HG02970 (cell line): Measurements from ENCODE around the gene JCHAIN.
"Not testable (repeated sequence)": the region's sequence is repeated elsewhere in the genome, so short reads cannot be mapped to it uniquely, and the experiment has no call there.

Experiments used
- ATAC-seq: cut with Tn5 transposase; IDR thresholded peaks from one replicate; pipeline ENCODE4 v1.9.1; 2021; ENCODE audit warnings: mild to moderate bottlenecking, moderate library complexity, moderate number of reproducible peaks; ENCODE audit not compliant: unreplicated experiment, low FRiP score

Gene JCHAIN

DNA sequence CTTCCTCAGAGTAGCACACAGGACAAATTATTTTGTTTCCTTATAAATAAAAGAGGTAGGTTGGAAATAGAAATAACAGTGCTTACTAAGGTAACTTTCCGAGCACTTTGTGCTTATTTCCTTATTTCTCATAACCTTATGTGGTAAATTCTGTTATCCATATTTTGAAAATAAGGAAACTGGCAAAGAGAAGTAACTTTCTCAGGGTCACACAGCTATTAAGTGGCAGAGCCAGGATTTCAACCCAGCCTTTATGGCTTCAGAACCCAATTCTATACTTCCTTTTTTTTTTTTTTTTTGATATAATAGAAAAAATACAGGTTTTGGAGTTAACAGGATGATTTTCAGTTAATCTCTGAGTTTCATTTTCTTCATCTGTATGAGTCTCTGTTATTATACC lies 25.4 kb upstream of the JCHAIN start:
- ATAC-seq, result no peak

DNA sequence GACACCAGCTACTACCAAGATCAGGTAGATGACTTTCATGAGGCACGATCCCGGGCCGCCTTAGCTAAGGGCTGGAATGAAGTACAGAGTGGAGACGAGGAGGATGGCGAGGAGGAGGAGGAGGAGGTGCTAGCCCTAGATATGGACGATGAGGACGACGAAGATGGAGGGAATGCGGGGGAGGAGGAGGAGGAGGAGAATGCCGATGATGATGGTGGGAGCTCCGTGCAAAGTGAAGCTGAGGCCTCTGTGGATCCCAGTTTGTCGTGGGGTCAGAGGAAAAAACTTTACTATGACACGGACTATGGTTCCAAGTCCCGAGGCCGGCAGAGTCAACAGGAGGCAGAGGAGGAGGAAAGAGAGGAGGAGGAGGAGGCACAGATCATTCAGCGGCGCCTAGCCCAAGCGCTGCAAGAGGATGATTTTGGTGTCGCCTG lies 22.5 kb upstream of the JCHAIN start:
- ATAC-seq, result no peak

DNA sequence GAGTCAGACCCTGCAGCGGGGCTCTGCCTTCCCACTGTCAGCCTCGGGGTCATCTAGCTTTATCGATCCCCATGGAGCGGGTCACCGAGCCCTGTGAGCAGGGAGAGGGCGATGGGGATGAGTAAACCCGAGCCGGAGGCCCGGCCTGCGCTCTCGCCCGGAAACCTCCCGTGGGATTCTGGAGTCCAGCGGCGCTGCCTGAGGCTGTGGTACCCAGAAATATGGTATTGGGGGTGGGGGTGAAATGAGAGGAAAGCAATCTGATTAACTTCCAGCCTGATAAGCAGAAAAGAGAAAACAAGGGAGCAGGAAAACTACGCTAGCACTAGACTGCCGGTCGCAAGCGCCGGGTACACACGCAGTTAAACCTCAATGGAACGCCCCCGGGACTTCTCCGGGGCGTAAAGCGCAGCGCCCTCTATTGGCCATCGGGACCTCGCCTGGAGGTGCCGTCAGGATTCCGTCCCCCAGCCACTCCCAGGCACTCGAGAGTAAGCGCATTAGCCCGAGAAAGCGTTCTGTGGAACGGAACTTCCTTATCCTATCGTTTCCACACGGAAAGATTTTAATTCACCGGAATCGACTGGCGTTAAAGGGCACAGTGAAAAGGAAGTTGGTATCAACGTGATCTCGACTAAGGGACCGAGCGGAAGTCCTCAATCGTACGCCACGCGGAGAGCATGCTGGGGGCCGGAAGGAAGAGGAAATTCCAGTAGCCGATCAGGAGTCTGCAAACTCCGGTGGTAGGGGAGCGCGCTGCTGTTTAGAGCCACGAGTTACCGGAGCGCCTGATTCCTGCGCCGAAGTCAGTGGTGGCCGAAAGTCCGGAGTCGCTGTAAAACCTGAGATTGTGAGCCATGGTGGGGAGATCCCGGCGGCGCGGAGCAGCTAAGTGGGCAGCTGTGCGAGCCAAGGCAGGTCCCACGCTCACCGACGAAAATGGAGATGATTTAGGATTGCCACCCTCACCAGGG lies 21.8 kb upstream of the JCHAIN start, which contains the start of gene UTP3:
Gene UTP3, plus strand, starts transcription at position 712 of the 974 bp plus-strand sequence. Its CDS starts 146 bp downstream, at position 858.
- ATAC-seq, result peak; percentile 97

DNA sequence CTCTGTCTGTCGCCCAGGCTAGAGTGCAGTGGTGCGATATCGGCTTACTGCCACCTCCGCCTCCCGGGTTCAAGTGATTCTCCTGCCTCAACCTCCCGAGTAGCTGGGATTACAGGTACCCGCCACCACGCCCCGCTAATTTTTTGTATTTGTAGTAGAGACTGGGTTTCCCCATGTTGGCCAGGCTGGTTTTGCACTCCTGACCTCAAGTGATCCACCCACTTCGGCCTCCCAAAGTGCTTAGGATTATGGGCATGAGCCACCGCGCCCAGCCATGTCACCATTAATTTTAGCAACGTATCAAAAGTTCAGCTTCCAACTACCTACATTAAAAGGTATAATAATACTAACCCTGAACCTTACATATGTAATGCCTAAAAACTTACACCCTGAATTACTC lies 21.1 kb upstream of the JCHAIN start:
- ATAC-seq, result peak; percentile 3

DNA sequence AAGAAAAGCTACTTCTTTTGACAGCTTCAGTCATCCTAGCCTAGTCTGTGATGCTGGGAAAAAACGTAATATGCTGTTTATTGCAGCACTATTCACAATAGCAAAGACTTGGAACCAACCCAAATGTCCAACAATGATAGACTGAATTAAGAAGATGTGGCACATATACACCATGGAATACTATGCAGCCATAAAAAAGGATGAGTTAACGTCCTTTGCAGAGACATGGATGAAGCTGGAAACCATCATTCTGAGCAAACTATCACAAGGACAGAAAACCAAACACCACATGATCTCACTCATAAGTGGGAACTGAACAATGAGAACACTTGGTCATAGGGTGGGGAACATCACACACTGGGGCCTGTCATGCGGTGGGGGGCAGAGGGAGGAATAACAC lies 15.8 kb upstream of the JCHAIN start:
- not testable (repeated sequence) for ATAC-seq

DNA sequence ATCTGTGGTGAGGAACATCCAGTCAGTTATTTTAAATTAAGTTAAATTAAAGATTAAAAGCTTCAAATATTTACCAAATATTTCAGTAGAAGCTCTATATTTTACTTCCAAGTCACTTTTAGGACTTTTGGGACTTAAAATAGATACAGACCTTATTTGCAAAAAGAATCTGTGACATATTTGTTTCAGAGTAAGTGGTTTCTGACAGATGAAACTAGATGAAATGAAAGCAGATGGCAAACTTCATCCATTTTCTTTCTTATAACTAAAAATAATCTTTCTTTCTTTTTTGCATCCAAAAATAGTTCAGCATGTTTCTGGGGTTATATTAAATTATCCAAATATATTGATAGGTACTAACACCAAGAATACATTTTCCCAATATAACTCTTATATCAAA lies 15.4 kb upstream of the JCHAIN start:
- ATAC-seq, result no peak

DNA sequence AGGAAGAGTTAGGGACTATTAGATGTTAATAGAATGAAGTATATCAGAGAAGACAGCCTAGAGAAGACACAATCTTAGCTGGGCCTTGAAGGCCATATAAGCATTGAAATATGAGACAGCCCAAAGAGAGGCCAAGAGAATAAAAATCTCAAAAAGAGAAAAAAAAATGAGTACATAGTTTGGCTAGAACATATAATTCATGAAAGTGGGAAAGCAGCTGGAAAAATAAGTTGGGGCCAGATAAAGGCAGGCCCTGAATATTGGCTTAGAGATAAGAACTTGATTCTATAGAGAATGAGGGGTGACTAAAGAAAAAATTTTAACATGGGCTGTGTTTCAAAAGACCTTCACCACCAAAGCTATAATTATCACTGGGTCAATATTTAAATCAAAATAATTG lies 14.6 kb upstream of the JCHAIN start:
- no peak for ATAC-seq

DNA sequence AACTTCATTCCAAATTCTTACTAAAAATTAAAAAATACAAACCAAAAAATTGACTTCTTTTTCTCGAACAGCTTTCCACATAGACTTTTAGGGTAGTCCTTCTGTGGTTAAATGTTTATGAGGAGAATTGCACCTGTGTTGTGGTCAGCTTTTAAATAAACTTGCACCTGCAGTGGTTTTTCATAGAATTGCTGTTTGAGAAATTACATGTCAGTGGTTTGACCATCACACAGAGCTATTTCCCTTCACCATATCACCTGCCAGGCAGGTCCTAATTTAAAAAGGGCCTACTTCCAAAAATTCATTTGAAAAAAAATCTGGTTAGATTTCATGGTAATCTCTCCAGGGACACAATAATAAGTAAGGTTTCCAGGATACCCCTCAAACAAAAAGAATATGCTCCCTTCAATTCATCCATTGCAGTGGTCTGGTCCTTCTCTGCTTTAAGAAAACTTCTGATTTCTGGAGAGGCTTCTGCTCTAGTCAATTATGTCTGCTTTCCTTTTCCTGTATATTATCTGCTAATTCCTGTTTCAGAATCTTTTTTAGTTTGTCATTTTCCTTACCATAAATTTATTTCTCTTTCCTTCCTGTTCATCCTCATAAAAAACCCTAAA lies 12.2 kb upstream of the JCHAIN start:
- ATAC-seq, result peak; percentile 66

DNA sequence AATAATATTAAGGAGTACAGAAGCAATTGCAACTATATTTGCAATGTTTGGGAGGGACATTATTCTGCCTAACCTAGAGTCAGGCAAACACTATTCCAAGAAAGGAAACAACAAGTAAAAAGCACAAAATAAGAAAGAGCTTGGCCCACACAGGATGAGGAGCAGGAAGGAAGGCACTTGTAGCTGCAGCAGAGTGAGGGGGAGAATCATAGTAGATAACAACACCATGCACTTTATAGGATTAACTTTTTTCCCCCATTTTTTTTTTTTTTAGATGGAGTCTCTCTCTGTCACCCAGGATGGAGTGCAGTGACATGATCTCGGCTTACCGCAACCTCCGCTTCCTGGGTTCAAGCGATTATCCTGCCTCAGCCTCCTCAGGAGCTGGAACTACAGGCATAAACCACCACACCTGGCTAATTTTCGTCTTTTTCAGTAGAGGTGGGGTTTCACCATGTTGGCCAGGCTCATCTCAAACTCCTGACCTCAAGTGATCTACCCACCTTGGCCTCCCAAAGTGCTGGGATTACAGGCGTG lies 10.3 kb upstream of the JCHAIN start:
- no peak for ATAC-seq

DNA sequence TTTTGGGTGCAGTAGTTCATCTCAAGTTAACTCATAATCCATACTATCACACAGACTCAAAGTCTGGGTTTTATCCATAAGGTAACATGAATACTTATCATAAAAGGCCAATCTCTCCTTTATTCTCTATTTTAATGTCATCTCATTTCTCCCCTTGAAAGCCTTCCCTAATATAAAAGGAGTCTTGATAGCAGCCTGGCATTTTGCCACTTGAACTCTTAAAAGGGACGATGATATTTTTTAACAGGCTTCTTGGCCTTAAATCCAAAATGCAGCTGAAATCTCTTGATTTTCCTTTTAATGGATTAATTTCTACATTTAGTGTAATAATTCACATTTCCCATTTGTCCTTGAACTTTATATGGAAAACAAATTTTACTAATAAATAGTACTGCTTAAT lies 8.4 kb upstream of the JCHAIN start:
- ATAC-seq, result no peak

DNA sequence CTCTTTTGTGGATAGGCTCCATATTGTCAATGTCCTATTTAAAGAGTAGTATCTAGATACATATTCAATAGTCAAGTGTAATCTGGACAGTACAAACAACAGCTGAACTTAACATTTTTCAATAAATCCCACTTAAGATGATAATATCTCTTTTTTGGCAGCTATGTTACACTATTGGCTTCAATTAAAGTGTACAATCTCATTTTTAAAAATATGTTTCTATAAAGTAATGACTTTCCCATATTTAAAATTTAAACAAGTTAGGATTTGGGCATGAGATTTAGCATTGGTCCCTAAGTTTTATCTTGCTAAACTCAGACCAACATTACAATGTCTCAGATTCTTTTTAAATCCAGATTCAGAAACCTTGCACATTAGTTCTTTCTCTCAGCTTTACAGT lies 7.9 kb upstream of the JCHAIN start:
- no peak for ATAC-seq

DNA sequence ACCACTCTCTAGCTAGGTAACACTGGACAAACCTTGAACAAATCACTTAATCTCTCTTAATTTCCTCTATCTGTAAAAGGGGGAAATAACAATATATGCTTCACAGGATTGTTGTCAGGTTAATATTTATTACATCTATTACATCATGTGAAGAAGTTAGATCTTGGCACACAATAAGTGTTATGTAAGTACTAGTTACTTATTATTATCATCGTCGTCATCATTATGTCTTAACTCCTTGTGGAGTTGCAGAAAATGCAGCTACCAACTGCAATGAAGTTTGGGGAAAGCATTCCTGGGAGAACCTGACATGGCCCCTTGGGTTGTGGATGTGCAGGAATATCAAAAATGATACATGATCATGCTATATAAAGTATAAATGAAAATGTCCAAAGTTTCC lies 4.8 kb upstream of the JCHAIN start:
- no peak for ATAC-seq

DNA sequence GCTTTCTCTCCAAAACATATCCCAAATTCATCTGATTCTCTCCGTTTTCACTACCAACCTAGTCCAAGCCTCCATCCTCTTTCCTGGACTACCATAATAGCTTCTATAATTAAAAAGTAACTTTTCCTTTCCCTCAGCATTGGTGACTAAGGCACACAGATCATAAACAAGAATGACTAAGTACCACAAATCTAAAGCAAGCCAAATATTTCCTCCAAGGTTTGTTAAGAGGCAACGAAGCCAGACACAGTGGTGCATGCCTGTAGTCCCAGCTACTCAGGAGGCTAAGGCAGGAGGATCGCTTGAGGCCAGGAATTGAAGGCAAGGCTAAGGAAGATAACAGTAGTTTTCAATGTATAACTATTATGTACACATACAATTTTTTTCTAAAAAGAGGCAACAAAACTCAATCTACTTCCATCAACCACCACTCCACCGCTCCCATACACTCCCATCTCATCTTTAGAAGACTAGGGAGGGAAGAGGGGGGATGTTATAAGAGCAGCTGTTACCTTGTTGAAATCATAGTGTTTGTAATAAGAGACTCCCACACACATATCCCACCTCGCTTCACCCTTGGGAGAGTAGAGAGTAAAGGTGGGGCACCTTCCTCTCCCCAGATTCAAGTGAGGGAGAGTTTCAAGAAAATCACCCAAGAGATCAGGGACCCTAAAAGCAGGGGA lies 4.2 kb upstream of the JCHAIN start:
- ATAC-seq, result no peak

DNA sequence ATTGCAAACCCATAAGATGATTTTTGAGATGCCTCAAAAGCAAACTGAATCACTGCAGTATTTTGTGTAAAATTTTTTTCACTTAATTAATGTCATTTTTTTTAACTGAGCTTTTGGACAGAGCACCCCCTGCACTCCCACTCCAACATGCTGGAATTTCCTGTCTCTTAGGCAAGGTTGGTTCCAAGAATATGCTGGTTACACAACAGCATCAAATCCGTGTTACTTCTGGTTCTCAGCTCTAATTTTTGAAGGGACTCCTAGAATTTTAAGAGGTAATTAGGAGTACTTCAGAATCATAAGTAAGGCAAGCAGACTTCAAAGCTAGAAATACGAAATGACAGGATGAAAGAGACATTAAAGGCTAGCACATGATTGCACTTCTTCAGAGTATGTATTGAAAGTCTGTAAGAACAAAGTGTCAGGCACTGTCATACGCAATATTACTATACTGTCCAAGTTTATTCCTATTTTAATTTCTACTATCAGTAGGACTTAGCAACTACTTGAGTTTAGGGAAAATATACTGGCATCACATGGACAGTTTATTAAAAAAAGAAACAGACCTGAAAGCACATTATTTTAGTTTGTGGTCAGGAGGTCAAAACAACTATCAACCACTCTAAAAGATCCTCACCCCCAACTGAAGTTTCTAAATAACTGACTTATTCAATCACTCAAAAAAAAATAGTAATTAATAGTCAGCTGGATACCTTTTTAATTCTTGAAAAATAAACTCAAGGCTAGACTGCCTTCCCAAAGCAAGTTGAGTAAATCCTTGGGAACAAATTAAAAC lies 1.6 kb upstream of the JCHAIN start:
- ATAC-seq, result no peak

DNA sequence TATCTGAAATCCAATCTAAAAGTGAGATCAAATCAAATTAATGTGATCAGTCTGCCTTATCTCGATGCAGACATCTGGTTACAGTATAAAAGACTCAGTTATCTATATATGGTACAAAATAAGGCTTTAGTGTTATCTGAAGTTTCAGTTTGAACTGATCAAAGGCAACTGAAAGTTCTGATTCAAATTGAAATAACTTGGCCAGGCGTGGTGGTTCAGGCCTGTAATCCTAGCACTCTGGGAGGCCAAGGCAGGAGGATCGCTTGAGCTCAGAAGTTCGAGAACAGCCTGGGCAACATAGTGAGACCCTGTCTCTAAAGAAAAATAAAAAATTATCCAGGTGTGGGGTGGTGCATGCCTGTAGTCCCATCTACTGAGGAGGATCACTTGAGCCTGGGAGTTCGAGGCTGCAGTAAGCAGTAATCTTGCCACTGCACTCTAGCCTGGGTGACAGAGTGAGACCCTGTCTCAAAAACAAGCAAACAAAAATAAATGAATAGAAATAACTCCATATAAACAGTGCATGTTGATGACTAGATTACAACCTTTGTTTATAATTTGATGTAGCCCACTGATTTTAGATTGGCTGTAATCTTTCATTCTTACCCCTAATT lies 4.9 kb downstream of the JCHAIN start:
- not testable (repeated sequence) for ATAC-seq

DNA sequence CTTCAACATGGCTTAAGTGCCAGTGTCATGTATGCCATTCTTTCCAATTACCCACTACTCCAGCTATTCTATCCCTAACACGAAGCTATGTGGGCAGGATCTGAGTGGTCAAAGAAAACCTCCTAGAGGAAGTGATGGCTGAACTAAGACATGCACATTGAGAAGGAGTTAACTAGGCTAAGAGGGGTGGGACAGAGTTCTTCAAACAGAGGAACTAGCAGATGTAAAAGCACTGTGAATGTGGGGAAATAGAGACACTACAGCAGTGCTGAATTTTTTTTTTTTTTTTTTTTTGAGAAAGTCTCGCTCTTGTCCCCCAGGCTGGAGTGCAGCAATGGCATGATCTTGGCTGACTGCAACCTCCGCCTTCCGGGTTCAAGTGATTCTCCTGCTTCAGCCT lies 6.2 kb downstream of the JCHAIN start:
- ATAC-seq, result no peak

DNA sequence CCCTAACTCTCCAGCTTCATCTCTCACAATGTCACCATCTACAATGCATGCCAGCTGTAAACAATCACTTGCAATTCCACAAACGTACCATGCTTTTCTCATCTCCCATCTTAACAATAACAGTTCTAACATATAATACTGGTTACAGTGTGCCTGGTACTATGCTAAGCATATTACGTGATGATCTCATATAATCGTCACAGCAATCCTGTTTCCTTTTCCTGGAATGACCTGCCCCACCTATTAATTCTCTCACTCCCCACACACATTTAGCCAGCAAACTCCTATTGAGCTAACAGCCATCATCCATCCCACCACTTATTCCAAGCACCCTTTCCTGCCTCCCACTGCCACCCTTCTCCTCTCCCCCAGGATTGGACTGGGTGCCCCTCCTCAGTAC lies 7.9 kb downstream of the JCHAIN start:
- no peak for ATAC-seq

DNA sequence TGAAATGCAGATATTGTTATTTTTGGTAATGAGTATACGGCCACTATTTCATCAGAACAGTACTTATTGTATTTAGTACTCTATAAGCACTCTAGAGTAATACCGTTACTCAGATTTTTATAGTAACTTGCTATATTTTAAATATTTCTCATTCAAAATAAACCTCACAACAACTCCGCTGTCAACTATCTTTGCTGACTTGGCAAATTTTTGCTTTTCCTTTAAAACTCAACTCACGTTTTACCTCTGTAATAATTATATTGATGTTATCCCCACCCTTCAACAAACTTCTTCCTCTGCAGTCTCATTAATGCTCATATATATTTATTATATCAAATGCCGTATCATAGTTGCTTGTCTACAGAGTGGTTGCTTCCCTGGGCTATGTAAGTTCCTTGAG lies 9.0 kb downstream of the JCHAIN start:
- no peak for ATAC-seq

DNA sequence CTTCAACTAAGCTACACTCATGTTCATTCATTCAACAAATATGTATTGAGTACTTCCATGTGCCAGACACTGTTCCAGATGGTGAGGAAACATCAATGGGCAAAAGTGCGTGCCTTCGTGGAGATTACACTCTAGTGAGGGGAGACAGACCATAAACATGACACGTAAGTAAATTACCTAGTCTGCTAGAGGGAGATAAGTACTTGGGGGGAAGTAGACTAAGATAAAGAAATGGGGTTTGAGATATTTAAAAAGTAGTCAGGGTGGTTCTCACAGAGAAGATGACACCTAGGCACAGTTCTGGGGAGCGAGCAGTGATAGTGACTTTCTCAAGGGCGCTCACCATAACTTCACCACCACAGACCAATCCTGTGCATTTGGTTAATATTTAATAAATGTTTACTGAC lies 11.7 kb downstream of the JCHAIN start:
- no peak for ATAC-seq
